ENCODE measurements around the gene IL34.

DNA sequence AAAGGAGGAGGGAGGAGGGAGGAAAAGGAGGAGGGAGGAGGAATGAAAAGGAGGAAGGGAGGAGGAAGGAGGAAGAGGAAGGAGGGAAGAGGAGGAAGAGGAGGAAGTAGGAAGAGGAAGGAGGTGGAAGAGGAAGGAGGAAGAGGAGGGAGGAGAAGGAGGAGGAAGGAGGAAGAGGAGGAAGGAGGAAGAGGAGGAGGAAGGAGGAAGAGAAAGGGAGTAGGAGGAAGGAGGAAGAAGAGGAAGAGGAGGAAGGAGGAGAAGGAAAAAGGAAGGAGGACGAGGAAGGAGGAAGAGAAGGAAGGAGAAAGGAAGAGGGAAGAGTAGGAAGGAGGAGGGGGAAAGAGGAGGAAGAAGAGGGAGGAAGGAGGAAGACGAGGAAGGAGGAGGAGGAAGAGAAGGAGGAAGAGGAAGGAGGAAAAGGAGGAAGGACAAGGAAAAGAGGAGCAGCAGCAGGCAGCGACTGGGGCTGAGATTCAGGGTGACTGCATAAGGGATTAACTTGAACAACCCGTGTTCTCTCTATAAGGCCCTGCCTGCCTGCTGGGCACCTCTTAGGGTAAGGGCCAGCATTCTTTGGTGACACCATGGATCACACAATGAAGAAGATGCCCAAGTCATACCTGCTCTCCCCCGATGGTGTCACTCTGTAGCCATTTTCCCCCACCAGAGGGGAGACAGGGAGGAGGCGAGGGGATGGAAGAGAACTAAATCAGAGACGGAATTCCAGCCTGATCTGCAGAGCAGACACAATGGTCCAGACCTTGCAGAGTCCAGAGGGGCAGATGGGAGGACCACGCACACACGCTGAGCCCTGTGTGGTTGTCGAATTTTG is 1.4 kb upstream of the IL34 start:
- TF ChIP-seq EZH2 (IDR thresholded peaks at IDR 0.05; ENCODE audit: insufficient read depth, poor library complexity, severe bottlenecking): no peak
- no peak for TF ChIP-seq EZH2phosphoT487 (IDR thresholded peaks at IDR 0.05; ENCODE audit: insufficient read depth, low read depth)
